Measurements from ENCODE around the gene CYB561D1. TPM values are rescaled to one million over a fixed set of nuclear protein-coding genes. Genes with fewer than 3 reads are reported as not detected.
"Not testable (repeated sequence)": the region's sequence is repeated elsewhere in the genome, so short reads cannot be mapped to it uniquely, and the experiment has no call there.

Gene CYB561D1, protein sequence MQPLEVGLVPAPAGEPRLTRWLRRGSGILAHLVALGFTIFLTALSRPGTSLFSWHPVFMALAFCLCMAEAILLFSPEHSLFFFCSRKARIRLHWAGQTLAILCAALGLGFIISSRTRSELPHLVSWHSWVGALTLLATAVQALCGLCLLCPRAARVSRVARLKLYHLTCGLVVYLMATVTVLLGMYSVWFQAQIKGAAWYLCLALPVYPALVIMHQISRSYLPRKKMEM
- 10 to 100 TPM in 1 of 2 donors, 1 to 10 TPM in 1; 9.5 to 16.5 TPM for total RNA-seq

DNA sequence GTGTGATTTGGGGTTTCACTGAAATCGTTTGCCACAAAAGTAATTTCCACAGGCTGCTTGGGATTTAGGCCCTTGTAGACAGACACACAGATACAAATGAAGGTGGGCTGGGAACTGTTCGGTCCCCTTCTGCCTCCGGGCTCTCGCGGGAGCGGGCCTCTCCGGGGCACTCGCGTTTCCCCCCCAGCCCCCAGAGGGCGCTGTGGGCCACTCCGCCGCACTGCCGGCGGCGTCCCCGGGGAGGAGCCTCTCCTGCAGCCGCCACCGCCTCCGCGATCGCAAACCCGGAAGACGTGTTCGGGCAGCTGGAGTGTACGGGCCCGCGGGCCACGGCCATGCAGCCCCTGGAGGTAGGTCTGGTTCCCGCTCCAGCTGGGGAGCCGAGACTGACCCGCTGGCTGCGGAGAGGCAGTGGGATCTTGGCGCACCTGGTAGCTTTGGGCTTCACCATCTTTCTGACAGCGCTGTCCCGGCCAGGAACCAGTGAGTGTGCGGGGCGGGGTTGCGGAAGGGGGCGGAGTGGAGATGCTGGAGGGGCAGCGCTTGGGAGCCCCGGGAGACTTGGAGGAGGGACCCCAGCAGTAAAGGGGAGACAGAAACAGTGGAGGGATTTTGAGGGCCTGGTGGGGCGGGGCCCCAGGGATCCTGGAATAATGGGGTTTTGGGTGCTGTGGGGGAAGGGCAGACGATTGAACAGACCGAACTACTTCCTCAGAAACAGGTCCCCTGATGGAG, at the start of gene CYB561D1:
Gene CYB561D1, plus strand, starts transcription at position 290 of the 735 bp plus-strand sequence. Its CDS starts 46 bp downstream, at position 336.
- ATAC-seq (ENCODE audit: insufficient number of reproducible peaks, low FRiP score, low read depth) (peak; percentile 80), DNase-seq (ENCODE audit: low spot score) (peak; percentile 60)
- H3K36me3 ChIP-seq = peaks cover 24% of the 10 kb centered on the region
- TF ChIP-seq, protein P1, sequence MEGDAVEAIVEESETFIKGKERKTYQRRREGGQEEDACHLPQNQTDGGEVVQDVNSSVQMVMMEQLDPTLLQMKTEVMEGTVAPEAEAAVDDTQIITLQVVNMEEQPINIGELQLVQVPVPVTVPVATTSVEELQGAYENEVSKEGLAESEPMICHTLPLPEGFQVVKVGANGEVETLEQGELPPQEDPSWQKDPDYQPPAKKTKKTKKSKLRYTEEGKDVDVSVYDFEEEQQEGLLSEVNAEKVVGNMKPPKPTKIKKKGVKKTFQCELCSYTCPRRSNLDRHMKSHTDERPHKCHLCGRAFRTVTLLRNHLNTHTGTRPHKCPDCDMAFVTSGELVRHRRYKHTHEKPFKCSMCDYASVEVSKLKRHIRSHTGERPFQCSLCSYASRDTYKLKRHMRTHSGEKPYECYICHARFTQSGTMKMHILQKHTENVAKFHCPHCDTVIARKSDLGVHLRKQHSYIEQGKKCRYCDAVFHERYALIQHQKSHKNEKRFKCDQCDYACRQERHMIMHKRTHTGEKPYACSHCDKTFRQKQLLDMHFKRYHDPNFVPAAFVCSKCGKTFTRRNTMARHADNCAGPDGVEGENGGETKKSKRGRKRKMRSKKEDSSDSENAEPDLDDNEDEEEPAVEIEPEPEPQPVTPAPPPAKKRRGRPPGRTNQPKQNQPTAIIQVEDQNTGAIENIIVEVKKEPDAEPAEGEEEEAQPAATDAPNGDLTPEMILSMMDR (IDR thresholded peaks at IDR 0.05) = peak; percentile 94
- H3K27ac ChIP-seq = peak within 1 kb of the TSS; percentile 68 to 80
- peak within 1 kb of the TSS; percentile 97 for H3K4me3 ChIP-seq
- H3K4me1 ChIP-seq (ENCODE audit: control insufficient read depth in 1 of 2, low read depth in 2 of 2) = peaks cover 8 to 37% of the 10 kb centered on the region in 2 donors
- H3K9me3 ChIP-seq = no peaks in the 10 kb centered on the region
- H3K27me3 ChIP-seq (replicated peaks; ENCODE audit: insufficient read depth) = no peaks in the 10 kb centered on the region

DNA sequence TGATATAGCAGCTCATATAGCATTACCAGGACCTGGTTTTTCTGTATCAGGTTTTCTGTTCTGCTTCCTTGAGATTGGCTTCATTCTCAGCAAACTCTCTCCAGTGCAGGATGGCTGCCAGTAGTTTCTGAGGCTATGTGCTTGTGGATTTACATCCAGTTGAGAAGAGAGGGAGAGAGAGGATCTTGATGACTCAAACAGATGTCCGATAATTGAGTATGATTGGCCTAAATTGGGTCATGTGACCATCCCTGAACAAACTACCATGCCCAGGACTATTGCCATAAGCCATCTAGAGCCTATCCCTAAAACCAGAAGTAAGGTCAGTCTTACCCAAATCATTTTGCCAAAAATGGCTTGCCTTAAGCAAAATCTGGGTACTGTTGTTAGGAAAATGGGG, 49.5 kb upstream of the CYB561D1 start:
- DNase-seq (ENCODE audit: low spot score) (no peak), ATAC-seq (ENCODE audit: insufficient number of reproducible peaks, low FRiP score, low read depth) (no peak)
- no peaks in the 10 kb centered on the region for H3K9me3 ChIP-seq
- H3K4me1 ChIP-seq (ENCODE audit: control insufficient read depth in 1 of 2, low read depth in 2 of 2) = no peaks in the 10 kb centered on the region
- H3K36me3 ChIP-seq = no peaks in the 10 kb centered on the region
- no peak overlapping the region for H3K4me3 ChIP-seq
- TF ChIP-seq, protein P1 (IDR thresholded peaks at IDR 0.05) = no peak
- no peak overlapping the region for H3K27ac ChIP-seq
- no peaks in the 10 kb centered on the region for H3K27me3 ChIP-seq (replicated peaks; ENCODE audit: insufficient read depth)

DNA sequence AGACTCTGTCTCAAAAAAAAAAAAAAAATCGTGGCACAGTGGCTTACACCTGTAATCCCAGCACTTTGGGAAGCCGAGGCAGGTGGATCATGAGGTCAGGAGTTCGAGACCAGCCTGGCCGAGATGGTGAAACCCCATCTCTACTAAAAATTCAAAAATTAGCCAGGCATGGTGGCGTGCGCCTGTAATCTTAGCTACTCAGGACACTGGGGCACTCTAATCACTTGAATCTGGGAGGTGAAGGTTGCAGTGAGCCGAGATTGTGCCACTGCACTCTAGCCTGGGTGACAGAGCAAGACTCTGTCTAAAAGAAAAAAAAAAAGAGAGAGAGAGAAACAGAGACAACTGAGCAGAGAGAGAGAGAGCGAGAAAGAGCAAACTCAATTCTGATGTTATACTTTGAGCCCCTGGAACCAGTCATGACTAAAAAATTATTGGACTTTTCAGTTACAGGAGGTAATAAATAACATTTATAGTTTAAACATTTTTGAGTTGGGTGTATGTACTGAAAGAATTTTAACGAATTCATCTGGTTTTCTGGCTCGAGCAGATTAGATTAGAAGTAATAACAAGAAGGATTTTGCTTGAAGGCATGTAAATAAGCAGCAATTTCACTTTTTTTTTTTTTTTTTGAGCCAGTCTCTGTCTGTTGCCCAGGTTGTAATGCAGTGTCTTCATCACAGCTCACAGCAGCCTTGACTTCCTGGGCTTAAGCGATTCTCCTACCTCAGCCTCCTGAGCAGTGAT, 47.8 kb upstream of the CYB561D1 start:
- not testable (repeated sequence) for H3K27me3 ChIP-seq (replicated peaks; ENCODE audit: insufficient read depth); H3K4me1 ChIP-seq (ENCODE audit: control insufficient read depth in 1 of 2, low read depth in 2 of 2); ATAC-seq (ENCODE audit: insufficient number of reproducible peaks, low FRiP score, low read depth); H3K27ac ChIP-seq; H3K4me3 ChIP-seq; H3K9me3 ChIP-seq; H3K36me3 ChIP-seq; DNase-seq (ENCODE audit: low spot score)

DNA sequence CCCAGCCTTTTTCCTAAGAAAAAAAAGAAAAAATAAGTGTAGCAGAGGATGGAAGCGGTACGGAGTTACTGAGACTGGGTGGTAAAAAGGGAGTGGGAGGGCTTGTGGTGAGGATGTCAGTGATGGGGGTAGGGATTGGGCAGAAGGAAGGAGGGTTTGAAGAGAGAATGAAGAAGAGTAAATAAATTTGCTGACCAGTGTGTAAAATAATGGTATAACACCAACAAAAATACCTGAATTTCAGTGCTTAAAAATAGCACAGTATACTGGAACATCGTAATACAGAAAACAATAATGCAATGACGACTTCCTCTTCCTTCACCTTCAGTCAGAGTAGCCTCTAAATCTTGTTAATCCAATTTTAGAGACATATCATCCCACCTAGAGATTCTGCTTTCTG, 46.4 kb upstream of the CYB561D1 start:
- ATAC-seq (ENCODE audit: insufficient number of reproducible peaks, low FRiP score, low read depth) (no peak), DNase-seq (ENCODE audit: low spot score) (no peak)
- Histone ChIP-seq H3K4me3 (no peak overlapping the region), H3K27ac (no peak overlapping the region), H3K27me3 (replicated peaks; ENCODE audit: insufficient read depth) (no peaks in the 10 kb centered on the region), H3K9me3 (no peaks in the 10 kb centered on the region), H3K36me3 (no peaks in the 10 kb centered on the region), H3K4me1 (ENCODE audit: control insufficient read depth in 1 of 2, low read depth in 2 of 2) (no peaks in the 10 kb centered on the region)
- TF ChIP-seq, protein P1 (IDR thresholded peaks at IDR 0.05) = no peak

DNA sequence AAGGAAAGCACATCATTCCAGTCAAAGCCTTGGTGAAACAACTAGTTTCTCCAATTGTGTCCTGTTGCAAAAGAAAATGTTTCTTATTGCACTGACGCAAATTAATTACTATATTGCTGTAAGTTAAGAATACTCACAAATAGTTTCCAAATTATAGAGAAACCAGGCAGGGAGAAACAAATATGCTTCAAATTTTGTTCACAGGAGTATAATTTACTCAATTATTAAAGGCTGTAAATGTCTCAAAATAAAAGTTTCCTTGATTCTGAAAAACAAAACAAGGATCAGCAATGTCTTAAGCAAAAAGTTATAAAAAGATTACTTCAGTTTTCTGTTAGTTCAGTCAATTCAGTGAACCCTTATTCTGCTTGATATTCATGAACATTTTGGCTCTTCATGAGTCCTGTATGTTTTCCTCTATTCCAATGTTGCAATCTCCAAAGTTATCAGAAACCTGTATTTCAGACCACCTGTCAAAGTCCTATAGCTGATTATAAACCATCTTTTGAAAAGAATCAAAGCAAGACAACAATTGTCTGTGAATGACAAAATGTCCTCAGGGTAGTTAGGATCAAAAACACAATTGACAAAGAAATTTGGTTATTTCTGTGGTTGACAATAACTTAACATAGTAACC, 39.3 kb upstream of the CYB561D1 start:
- Histone ChIP-seq H3K36me3 (no peaks in the 10 kb centered on the region), H3K4me1 (ENCODE audit: control insufficient read depth in 1 of 2, low read depth in 2 of 2) (no peaks in the 10 kb centered on the region)

More for the DNA sequence above, 39.3 kb upstream of the CYB561D1 start:
- H3K27me3 ChIP-seq (replicated peaks; ENCODE audit: insufficient read depth) = no peaks in the 10 kb centered on the region
- no peak overlapping the region for H3K4me3 ChIP-seq
- TF ChIP-seq, protein P1 (IDR thresholded peaks at IDR 0.05) = no peak
- no peaks in the 10 kb centered on the region for H3K9me3 ChIP-seq
- ATAC-seq (ENCODE audit: insufficient number of reproducible peaks, low FRiP score, low read depth) (no peak), DNase-seq (ENCODE audit: low spot score) (no peak)
- no peak overlapping the region for H3K27ac ChIP-seq

Data from thoracic aorta (tissue), 2 donors.